22Rv1 (cell line): ENCODE measurements around the gene CHST3.

ENCODE experiments used
- H3K27ac ChIP-seq: fragments of 450-650 bp; 2 replicates; pipeline ENCODE4 v1.5.1; 2017
- ZFX ChIP-seq: fragments of 450-650 bp; IDR thresholded peaks from 2 replicates; pipeline ENCODE4 v1.6.1; 2017; ENCODE audit warnings: antibody characterized with exemption, borderline replicate concordance
- TF ChIP-seq, protein P1 (sequence below): fragments of 450-650 bp; IDR thresholded peaks from 2 replicates; pipeline ENCODE4 v1.5.1; 2017; ENCODE audit warnings: mild to moderate bottlenecking

The CHST3 gene

DNA sequence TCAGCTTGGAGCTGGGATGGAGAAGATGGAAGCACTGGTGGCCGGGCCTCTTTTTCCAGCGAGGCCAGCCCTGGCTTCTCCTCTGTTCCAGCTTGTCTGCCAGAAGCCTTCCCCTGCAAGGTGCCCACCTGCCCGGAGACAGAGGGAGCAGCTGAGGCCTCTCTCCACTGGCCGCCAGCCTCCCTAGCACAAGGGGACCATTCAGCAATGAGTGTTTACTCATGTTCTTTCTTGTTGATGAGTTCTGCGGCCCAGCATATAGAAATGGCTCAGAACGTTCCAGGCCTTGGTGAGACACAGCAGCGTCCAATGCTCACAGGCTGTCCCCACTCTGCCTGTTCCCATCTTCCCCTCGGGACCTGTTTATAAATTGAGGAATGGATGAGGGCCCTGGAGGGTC lies 47.3 kb downstream of the CHST3 start:
- TF ChIP-seq, protein P1, sequence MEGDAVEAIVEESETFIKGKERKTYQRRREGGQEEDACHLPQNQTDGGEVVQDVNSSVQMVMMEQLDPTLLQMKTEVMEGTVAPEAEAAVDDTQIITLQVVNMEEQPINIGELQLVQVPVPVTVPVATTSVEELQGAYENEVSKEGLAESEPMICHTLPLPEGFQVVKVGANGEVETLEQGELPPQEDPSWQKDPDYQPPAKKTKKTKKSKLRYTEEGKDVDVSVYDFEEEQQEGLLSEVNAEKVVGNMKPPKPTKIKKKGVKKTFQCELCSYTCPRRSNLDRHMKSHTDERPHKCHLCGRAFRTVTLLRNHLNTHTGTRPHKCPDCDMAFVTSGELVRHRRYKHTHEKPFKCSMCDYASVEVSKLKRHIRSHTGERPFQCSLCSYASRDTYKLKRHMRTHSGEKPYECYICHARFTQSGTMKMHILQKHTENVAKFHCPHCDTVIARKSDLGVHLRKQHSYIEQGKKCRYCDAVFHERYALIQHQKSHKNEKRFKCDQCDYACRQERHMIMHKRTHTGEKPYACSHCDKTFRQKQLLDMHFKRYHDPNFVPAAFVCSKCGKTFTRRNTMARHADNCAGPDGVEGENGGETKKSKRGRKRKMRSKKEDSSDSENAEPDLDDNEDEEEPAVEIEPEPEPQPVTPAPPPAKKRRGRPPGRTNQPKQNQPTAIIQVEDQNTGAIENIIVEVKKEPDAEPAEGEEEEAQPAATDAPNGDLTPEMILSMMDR, result no peak
- TF ChIP-seq ZFX, result no peak
- no peak overlapping the region for H3K27ac ChIP-seq

DNA sequence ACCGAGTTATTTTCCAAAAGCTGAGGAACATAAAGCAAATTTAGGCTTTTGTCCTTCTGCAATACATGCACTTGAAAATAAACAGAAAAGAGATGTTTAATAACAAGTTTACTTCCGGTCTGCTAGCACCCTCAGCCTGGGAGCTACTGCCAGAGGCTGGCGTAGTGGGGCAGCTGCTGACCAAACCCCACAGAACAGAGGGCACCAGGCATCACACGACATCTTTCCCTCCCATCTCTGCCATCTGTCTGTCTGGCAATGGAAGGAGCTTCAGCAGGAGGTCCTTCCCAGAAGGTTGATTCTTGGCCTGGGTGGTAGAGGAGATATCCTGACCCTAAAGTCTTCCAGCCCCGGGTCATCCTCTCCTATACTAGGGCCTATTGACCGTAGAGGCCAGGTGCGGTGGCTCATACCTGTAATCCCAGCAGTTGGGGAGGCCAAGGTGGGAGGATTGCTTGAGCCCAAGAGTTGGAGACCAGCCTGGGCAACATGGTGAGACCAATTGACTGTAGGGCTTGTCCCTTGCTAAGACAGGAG lies 47.8 kb downstream of the CHST3 start:
- no peak for TF ChIP-seq ZFX
- H3K27ac ChIP-seq, result no peak overlapping the region

DNA sequence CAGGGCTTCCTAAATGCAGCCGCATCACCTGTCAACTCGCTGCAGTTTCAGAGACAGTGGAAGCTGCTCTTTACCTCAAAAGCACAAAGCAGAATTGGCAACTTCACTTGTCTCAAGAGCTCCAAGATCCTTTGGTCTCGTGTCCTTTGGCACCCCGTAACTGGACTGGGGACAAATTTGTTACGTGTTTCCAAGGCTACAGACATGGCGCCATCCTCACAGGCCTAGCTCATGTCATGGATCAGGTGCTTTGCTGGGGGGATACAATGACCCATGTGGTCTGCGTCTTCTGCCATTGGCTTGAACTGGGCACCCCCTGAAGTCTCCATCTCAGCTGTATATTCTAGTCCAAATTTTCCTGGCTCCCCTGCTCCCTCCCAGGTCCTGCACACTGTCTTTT lies 48.6 kb downstream of the CHST3 start:
- no peak overlapping the region for H3K27ac ChIP-seq
- TF ChIP-seq, protein P1, result no peak
- TF ChIP-seq ZFX, result no peak

DNA sequence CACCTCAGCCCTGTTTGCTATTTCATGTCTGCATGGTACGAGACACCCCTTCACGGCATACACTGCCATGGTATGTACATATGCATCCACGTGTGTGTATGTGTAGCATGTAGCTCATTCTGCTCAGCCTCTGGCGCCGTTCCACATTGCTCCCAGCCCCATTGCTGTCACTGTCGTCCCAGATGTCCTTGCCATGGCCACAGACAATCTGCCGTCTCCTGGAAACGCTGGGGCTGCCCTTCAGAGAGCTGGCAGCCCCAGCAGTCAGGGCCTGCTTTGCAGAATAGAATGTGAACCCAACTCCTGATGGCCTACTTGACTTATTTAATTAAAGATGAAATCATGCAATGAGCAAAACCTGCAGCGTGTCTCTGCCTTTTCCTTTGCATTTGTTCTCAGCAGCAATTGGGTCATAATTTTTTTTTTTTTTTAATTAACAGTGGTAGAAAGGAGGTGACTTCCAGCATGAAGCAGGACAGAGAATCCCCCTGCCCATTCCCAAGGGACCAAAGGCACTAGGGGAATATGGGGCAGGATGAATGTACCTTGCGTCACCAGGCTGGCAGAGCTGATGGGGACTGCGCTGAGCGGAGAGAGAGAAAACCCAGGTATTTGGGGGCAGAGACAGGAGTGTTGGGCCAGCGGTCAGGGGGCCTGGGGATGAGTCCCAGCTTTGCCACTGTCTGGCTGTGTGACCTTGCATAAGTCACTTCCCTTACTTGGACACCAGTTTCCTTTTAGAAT lies 49.2 kb downstream of the CHST3 start:
- TF ChIP-seq, protein P1, result no peak
- H3K27ac ChIP-seq, result no peak overlapping the region

DNA sequence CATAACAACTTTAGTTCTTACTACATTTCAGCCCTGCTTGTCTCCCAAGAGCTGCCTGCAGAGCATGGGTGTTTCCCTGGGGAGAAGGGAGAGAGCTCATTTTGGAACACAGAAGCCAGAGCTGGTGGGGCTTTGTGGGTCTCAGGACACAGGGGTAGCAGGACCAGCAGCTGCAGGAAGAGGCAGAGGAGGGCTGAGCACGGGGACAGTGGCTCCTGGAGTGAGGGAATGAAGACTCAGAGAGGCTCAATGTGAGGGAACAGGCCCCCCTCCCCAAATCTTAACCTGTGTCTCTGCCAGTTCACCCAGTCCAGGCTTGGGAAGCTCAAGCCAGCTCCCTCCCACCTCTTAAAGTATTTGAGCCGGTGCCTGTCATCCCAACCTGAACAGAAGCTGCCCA lies 50.0 kb downstream of the CHST3 start:
- TF ChIP-seq, protein P1, result no peak
- TF ChIP-seq ZFX, result no peak
- H3K27ac ChIP-seq, result no peak overlapping the region

DNA sequence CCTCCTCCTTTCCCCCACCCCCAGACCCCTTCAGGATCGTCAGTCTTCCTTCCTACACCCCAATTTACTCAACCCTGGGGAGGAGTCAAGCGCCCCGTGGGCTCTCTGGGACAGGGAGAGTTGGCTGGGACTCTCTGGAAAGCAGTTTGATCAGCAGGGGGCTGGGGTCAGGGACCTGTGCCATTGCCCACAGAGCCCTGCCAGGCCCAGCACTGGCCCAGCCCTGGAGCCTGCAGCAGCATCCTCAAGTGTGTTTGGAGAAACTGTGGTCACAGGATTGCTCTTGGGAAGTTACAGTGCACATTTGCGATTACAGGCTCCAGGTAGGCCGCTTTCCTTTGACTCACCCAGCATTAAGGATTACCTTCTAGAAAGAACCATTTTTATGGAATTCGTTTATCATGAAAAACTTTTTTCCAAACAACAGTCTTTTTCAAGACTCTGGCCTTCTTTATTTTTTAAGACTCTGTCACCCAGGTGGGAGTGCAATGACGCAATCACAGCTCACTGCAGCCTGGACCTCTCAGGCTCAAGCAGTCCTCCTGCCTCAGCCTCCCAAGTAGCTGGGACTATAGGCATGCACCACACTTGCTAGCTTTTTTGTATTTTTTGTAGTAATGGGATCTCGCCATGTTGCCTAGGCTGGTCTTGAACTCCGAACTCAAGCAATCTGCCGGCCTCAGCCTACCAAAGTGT lies 50.7 kb downstream of the CHST3 start:
- no peak for TF ChIP-seq ZFX
- TF ChIP-seq, protein P1, result no peak
- no peak overlapping the region for H3K27ac ChIP-seq

DNA sequence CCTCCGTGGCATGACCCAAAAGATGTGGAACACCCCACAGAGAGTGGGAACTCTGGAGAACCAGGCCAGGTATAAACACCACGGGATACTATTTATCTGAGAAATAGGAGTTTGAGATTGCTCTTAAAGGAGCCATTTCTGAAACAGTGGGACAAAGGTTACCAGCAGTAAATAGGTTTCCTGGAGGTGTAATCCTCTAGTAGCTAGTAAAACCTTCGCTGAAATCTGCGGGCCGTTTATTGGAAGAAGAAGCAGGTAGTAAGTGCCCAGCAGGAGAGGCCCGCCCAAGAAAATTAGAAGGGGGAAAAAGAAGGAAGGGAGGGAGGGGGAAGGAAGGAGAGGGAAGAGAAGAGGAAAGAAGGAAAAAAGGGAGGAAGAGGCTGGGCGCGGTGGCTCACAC lies 51.6 kb downstream of the CHST3 start:
- H3K27ac ChIP-seq, result no peak overlapping the region
- TF ChIP-seq, protein P1, result no peak
- TF ChIP-seq ZFX, result no peak
